Neural progenitor cell (in vitro differentiated cells): ENCODE data around the gene HBS1L.

Source experiments
- EZH2 ChIP-seq: fragments of 200-600 bp; sonication (generic); IDR thresholded peaks from 2 replicates; pipeline ENCODE4 v1.6.1; 2017; ENCODE audit warnings: antibody characterized with exemption, mild to moderate bottlenecking, moderate library complexity
- EZH2phosphoT487 ChIP-seq: fragments of 200-600 bp; sonication (generic); IDR thresholded peaks from 2 replicates; pipeline ENCODE4 v1.6.1; 2017; ENCODE audit warnings: antibody characterized with exemption
- TF ChIP-seq, protein P1 (sequence below): fragments of 200-600 bp; sonication (generic); IDR thresholded peaks from 2 replicates; pipeline ENCODE4 v1.5.1; 2017; ENCODE audit warnings: antibody characterized with exemption, mild to moderate bottlenecking

DNA sequence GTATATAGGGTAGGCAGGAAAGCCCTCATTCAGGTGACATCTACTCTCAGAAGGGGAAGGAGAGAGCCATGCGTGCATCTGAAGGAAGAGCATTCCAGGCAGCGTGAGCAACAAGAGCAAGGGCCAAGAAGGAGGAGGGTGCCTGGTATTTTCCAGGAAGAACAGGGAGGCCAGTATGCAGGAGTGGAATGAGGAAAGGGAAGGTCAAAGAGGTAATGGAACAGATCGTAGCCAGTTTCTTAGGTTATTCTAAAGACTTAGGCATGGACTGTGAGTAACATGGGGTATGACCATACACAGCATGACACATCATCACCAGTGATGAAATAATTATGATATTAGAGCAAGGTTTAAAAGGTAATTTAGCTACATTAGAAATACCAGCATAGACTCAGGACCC lies 128.8 kb downstream of the HBS1L start:
- TF ChIP-seq EZH2 (no peak), EZH2phosphoT487 (no peak)
- TF ChIP-seq, protein P1, sequence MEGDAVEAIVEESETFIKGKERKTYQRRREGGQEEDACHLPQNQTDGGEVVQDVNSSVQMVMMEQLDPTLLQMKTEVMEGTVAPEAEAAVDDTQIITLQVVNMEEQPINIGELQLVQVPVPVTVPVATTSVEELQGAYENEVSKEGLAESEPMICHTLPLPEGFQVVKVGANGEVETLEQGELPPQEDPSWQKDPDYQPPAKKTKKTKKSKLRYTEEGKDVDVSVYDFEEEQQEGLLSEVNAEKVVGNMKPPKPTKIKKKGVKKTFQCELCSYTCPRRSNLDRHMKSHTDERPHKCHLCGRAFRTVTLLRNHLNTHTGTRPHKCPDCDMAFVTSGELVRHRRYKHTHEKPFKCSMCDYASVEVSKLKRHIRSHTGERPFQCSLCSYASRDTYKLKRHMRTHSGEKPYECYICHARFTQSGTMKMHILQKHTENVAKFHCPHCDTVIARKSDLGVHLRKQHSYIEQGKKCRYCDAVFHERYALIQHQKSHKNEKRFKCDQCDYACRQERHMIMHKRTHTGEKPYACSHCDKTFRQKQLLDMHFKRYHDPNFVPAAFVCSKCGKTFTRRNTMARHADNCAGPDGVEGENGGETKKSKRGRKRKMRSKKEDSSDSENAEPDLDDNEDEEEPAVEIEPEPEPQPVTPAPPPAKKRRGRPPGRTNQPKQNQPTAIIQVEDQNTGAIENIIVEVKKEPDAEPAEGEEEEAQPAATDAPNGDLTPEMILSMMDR, result no peak
